GM12878 (cell line): Measurements from ENCODE around the gene CCDC191. TPM values are rescaled to one million over a fixed set of nuclear protein-coding genes. Genes with fewer than 3 reads are reported as not detected.
A peak's percentile ranks its signal among the peaks of the same experiment; 100 is the strongest.

Experiments
- CHD4 ChIP-seq: fragments of 200-600 bp; sonication (generic); IDR thresholded peaks from 2 replicates; pipeline ENCODE4 v1.6.1; 2016; ENCODE audit warnings: mild to moderate bottlenecking
- EGR1 ChIP-seq, 2 experiments: IDR thresholded peaks; 1 replicate in 1 of 2; 2 replicates in 1 of 2; pipeline ENCODE4 v1.6.1; 2011 to 2012; ENCODE audit warnings: low read depth in 2 of 2, low read length in 2 of 2, borderline replicate concordance in 1 of 2, mild to moderate bottlenecking in 1 of 2, moderate library complexity in 1 of 2
- ETV6 ChIP-seq, 2 experiments: fragments of 450-650 bp in 1 of 2; IDR thresholded peaks in 1 of 2; conservative IDR thresholded peaks in 1 of 2; 2 replicates each; pipeline ENCODE4 v1.6.1; 2014; ENCODE audit warnings: antibody characterized with exemption in 1 of 2, borderline replicate concordance in 1 of 2, low read depth in 1 of 2, mild to moderate bottlenecking in 1 of 2, moderate library complexity in 1 of 2
- HDAC6 ChIP-seq: fragments of 200-600 bp; sonication (generic); IDR thresholded peaks from one replicate; pipeline ENCODE4 v1.8.0; 2017; ENCODE audit warnings: antibody characterized with exemption; ENCODE audit not compliant: unreplicated experiment
- KDM1A ChIP-seq: fragments of 200-600 bp; sonication (generic); IDR thresholded peaks from 2 replicates; pipeline ENCODE4 v1.6.1; 2016; ENCODE audit warnings: borderline replicate concordance
- LARP7 ChIP-seq: fragments of 450-650 bp; IDR thresholded peaks from 2 replicates; pipeline ENCODE4 v1.6.1; 2017; ENCODE audit warnings: mild to moderate bottlenecking
- NFIC ChIP-seq: IDR thresholded peaks from 2 replicates; pipeline ENCODE4 v1.6.1; 2012; ENCODE audit warnings: low read depth, mild to moderate bottlenecking, inconsistent platforms, low read length, moderate library complexity
- NR2C2 ChIP-seq: IDR thresholded peaks from 2 replicates; pipeline ENCODE4 v1.6.1; 2011; ENCODE audit warnings: borderline replicate concordance, low read depth; ENCODE audit not compliant: control insufficient read depth, insufficient read length
- PAX5 ChIP-seq: IDR thresholded peaks from 2 replicates; pipeline ENCODE4 v1.6.1; 2011; ENCODE audit warnings: low read depth, low read length, borderline replicate concordance
- POLR2AphosphoS5 ChIP-seq: IDR thresholded peaks from 2 replicates; pipeline ENCODE4 v1.6.1; 2011; ENCODE audit warnings: mild to moderate bottlenecking, low read length, inconsistent platforms
- POU2F2 ChIP-seq: IDR thresholded peaks from 3 replicates; pipeline ENCODE4 v1.6.1; 2011; ENCODE audit warnings: low read depth, mild to moderate bottlenecking, low read length, borderline replicate concordance
- RAD51 ChIP-seq: fragments of 450-650 bp; IDR thresholded peaks from 2 replicates; pipeline ENCODE4 v1.6.1; 2016; ENCODE audit warnings: moderate library complexity, mild to moderate bottlenecking, inconsistent platforms
- RUNX3 ChIP-seq: IDR thresholded peaks from 2 replicates; pipeline ENCODE4 v1.6.1; 2012; ENCODE audit warnings: low read length, inconsistent platforms
- SMAD5 ChIP-seq: IDR thresholded peaks from 2 replicates; pipeline ENCODE4 v1.6.1; 2016; ENCODE audit warnings: antibody characterized with exemption, low read depth
- STAT3 ChIP-seq: IDR thresholded peaks from 2 replicates; pipeline ENCODE4 v1.6.1; 2011; ENCODE audit warnings: low read depth, low read length, improper control_type of control experiment
- SUPT20H ChIP-seq: IDR thresholded peaks from 2 replicates; pipeline ENCODE4 v1.6.1; 2011; ENCODE audit warnings: low read depth, mild to moderate bottlenecking, low read length, moderate library complexity, borderline replicate concordance; ENCODE audit not compliant: control insufficient read depth
- ZBTB11 ChIP-seq: fragments of 450-650 bp; formaldehyde crosslinking; IDR thresholded peaks from 2 replicates; pipeline ENCODE4 v1.5.0; 2022; ENCODE audit warnings: mild to moderate bottlenecking, missing genetic modification characterization
- ZBTB33 ChIP-seq: fragments of 450-650 bp; IDR thresholded peaks from 2 replicates; pipeline ENCODE4 v1.6.1; 2017; ENCODE audit warnings: mild to moderate bottlenecking
- polyA plus RNA-seq, 11 experiments: library from polyadenylated mRNA; depleted of rRNA in 4 of 11; unstranded in 6 of 11; stranded (reverse) in 5 of 11; fragments of >200 nt; fragmentation: Nextera tagmentation in 4 of 11; fragmentation: Illumina TruSeq in 1 of 11; extraction: Ambion mirVana in 4 of 11; extraction: Trizol in 1 of 11; gene quantifications; 1 replicate in 1 of 11; 2 replicates in 10 of 11; pipeline versions ENCODE4 v1.2.1 to v1.2.3, GENCODE V29; 2011 to 2016; ENCODE audit warnings: inconsistent platforms in 2 of 11, missing spikeins in 2 of 11, low read depth in 1 of 11
- total RNA-seq, 4 experiments: library from RNA; depleted of rRNA in 3 of 4; stranded (reverse); fragments of >200 nt in 3 of 4; fragmentation: Illumina TruSeq in 1 of 4; extraction: Trizol in 1 of 4; gene quantifications; 2 replicates each; pipeline versions ENCODE4 v1.2.1 to v1.2.3, GENCODE V29; 2013 to 2021

The CCDC191 gene
- total and polyA plus RNA-seq, 10 of the 15 experiments (the other 5 are each of a cell fraction or from before 2014, with no cell fraction given), result 1.2 to 2.9 (median 1.7) TPM

GRCh38 chr3:114056130-114057010, at the start of gene CCDC191, which contains the start of gene QTRT2 (continued):
- TF ChIP-seq RUNX3 (no peak; the same call in 1 of the 2 replicates), NR2C2 (no peak), ETV6 (conservative IDR thresholded peaks at IDR 0.05 in 1 of 2, IDR thresholded peaks at IDR 0.05 in 1 of 2; ENCODE audit: borderline replicate concordance in 1 of 2, low read depth in 1 of 2) (no peak), PAX5 (0 out of 2 replicates have a peak, but pooled peaks have one; percentile 35), ZBTB33 (no peak), ZBTB11 (CRISPR knock-in tag) (no peak), POLR2AphosphoS5 (peak; percentile 75), POU2F2 (peak; percentile 66; the same call in 2 of the 3 replicates), KDM1A (no peak), EGR1 (IDR thresholded peaks at IDR 0.05; ENCODE audit: borderline replicate concordance in 1 of 2, low read depth in 2 of 2, low read length in 2 of 2) (0 out of 3 replicates have a peak, but pooled peaks of 1 of the 2 experiments have one; percentile 12), SUPT20H (no peak), LARP7 (peak; percentile 89), RAD51 (peak; percentile 91), STAT3 (no peak), CHD4 (no peak), SMAD5 (no peak), HDAC6 (no peak), NFIC (no peak)
